Osteoblast (primary cell): ENCODE results near the gene CHRD. TPM values are rescaled to one million over a fixed set of nuclear protein-coding genes. Genes with fewer than 3 reads are reported as not detected.

Experiments used
- DNase-seq: peaks from one replicate; pipeline ENCODE4 v3.0.0; 2011; ENCODE audit warnings: low spot score, mixed read lengths; ENCODE audit not compliant: insufficient read length; ENCODE audit errors: missing footprints
- H2AFZ ChIP-seq: 2 replicates; pipeline ENCODE4 v1.6.0; 2011; ENCODE audit warnings: mild to moderate bottlenecking, low read length
- H3K27ac ChIP-seq: 2 replicates; pipeline ENCODE4 v1.5.1; 2011; ENCODE audit warnings: mild to moderate bottlenecking, low read depth, low read length, moderate library complexity
- H3K27me3 ChIP-seq: 2 replicates; pipeline ENCODE4 v1.6.0; 2012; ENCODE audit warnings: mild to moderate bottlenecking, control low read depth, inconsistent platforms, low read length, moderate library complexity; ENCODE audit not compliant: insufficient read depth
- H3K36me3 ChIP-seq: 2 replicates; pipeline ENCODE4 v1.5.1; 2011; ENCODE audit warnings: mild to moderate bottlenecking, low read length, control low read depth, moderate library complexity; ENCODE audit not compliant: insufficient read depth
- H3K4me1 ChIP-seq: 2 replicates; pipeline ENCODE4 v1.5.1; 2011; ENCODE audit warnings: mild to moderate bottlenecking, low read length, control low read depth, moderate library complexity; ENCODE audit not compliant: insufficient read depth
- H3K4me2 ChIP-seq: 2 replicates; pipeline ENCODE4 v1.6.0; 2011; ENCODE audit warnings: mild to moderate bottlenecking, low read length; ENCODE audit not compliant: insufficient read depth
- H3K4me3 ChIP-seq: fragments of 200-600 bp; sonication (generic); 3 replicates; pipeline ENCODE4 v1.5.1; 2012; ENCODE audit warnings: mild to moderate bottlenecking, low read length, inconsistent platforms; ENCODE audit not compliant: insufficient read depth
- H3K79me2 ChIP-seq: 2 replicates; pipeline ENCODE4 v1.6.0; 2012; ENCODE audit warnings: mild to moderate bottlenecking, low read length, control low read depth, inconsistent platforms; ENCODE audit not compliant: insufficient read depth
- H3K9me3 ChIP-seq: 2 replicates; pipeline ENCODE4 v1.5.1; 2011; ENCODE audit warnings: low read depth, low read length, control low read depth
- H4K20me1 ChIP-seq: 2 replicates; pipeline ENCODE4 v1.6.0; 2012; ENCODE audit warnings: mild to moderate bottlenecking, low read length, control low read depth; ENCODE audit not compliant: insufficient read depth
- total RNA-seq: library from RNA; depleted of rRNA; stranded (reverse); fragments of >200 nt; gene quantifications from 2 replicates; pipeline ENCODE4 v1.2.3, GENCODE V29; 2012
- TF ChIP-seq, protein P1 (sequence below): IDR thresholded peaks from 2 replicates; pipeline ENCODE4 v1.5.1; 2011; ENCODE audit warnings: mild to moderate bottlenecking, low read depth, low read length, moderate library complexity; ENCODE audit errors: extremely low read depth

The CHRD gene
- total RNA-seq, 1 donor, result 0.36 TPM

DNA sequence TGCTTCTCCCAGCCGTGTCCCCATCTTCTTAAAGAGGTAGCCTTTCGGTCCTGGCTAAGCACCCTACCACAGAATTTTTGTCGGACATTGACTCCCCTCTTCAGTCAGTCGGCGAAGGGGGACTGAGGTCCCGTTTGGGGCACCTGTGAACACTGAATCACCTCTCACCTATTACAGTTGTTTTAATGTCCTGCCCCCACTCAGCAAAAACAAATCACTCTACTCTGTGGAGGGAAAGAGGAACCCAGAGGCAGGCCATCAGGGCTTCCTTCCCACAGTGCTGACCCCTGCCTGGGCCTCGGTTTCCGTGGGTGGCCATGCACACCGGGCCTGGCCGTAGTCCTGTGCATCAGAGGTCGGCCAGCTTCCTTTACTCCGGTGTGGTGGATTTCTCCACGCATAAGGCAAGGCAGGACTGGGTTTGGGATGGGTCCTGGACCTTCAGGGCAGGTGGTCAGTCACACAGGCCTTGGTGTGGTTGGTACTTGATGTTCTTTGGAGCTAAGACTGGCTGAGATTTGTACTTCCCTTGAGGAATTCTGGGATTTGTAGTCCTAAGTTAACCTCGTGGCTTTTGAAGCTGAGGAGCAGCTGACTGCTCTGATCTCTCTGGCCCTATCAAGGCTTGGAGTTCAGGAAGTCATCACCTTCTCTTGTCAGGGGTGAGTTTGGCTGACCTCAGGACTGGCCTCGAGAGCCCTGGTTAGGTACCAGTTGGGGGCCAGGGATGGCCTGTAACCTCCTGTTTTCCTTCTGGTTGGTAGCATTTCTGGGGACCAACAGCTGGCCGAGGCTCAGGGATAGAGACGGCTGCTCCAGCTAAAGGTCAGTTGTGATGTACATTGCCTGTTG lies 43.1 kb upstream of the CHRD start:
- H3K27me3 ChIP-seq, result no peaks in the 10 kb centered on the region
- TF ChIP-seq, protein P1, sequence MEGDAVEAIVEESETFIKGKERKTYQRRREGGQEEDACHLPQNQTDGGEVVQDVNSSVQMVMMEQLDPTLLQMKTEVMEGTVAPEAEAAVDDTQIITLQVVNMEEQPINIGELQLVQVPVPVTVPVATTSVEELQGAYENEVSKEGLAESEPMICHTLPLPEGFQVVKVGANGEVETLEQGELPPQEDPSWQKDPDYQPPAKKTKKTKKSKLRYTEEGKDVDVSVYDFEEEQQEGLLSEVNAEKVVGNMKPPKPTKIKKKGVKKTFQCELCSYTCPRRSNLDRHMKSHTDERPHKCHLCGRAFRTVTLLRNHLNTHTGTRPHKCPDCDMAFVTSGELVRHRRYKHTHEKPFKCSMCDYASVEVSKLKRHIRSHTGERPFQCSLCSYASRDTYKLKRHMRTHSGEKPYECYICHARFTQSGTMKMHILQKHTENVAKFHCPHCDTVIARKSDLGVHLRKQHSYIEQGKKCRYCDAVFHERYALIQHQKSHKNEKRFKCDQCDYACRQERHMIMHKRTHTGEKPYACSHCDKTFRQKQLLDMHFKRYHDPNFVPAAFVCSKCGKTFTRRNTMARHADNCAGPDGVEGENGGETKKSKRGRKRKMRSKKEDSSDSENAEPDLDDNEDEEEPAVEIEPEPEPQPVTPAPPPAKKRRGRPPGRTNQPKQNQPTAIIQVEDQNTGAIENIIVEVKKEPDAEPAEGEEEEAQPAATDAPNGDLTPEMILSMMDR, result no peak
- peaks cover 33% of the 10 kb centered on the region for H4K20me1 ChIP-seq
- H3K36me3 ChIP-seq, result peaks cover 43% of the 10 kb centered on the region
- H3K4me1 ChIP-seq, result peaks cover 61% of the 10 kb centered on the region
- DNase-seq, result peak; percentile 95
- peak overlapping the region; percentile 94 for H3K4me2 ChIP-seq
- no peak overlapping the region for H2AFZ ChIP-seq
- H3K9me3 ChIP-seq, result no peaks in the 10 kb centered on the region
- peak overlapping the region; percentile 77 for H3K4me3 ChIP-seq
- H3K79me2 ChIP-seq, result peaks cover 64% of the 10 kb centered on the region
- peak overlapping the region; percentile 97 for H3K27ac ChIP-seq

DNA sequence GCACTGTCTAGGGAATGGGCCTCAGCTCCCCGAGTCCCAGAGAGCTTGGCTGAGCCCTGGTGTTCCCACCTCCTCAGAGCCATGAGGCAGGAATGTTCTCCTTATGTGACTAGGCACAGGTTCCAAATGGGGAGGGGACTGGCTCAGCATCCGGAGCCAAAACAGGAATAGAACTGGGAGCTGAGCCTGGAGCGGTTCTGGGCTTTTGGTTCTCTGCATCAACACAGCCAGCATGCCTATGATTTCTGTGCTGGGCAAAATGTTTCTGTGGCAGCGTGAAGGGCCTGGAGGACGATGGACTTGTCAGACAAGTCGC lies 42.5 kb upstream of the CHRD start, which contains the start of gene FAM131A:
Gene FAM131A, plus strand, starts transcription at position 202 of the 316 bp plus-strand sequence. Its CDS starts 31 bp downstream, at position 233.
- H3K4me2 ChIP-seq, result peak within 1 kb of the TSS; percentile 94
- TF ChIP-seq, protein P1, result no peak
- peak; percentile 88 for DNase-seq
- H3K27ac ChIP-seq, result peak within 1 kb of the TSS; percentile 97
- no peaks in the 10 kb centered on the region for H3K27me3 ChIP-seq
- peaks cover 55% of the 10 kb centered on the region for H3K4me1 ChIP-seq
- peak within 1 kb of the TSS; percentile 45 for H2AFZ ChIP-seq
- peaks cover 27% of the 10 kb centered on the region for H4K20me1 ChIP-seq
- no peaks in the 10 kb centered on the region for H3K9me3 ChIP-seq
- H3K4me3 ChIP-seq, result peak within 1 kb of the TSS; percentile 77
- peaks cover 59% of the 10 kb centered on the region for H3K79me2 ChIP-seq
- H3K36me3 ChIP-seq, result peaks cover 42% of the 10 kb centered on the region

DNA sequence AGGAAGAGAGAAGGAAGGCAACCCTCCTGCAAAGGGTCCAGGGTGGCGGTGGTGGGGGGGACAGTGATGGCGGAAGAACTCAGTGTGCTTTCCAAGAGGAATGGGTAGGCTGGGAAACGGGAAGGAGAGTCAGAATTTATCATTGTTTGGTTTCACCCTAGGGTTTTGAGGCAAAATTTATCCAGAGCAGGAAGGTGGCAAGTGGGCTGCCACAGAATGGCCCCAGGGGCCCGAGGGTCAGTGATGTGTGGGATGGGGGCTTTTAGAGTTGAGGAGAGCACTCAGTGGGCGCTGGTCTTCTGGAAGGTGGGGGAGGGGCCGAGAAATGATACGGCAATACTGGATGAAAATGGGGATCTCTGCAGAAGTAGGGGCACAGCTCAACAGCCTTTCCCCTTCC lies 41.9 kb upstream of the CHRD start:
- H3K27me3 ChIP-seq, result no peaks in the 10 kb centered on the region
- H3K4me1 ChIP-seq, result peaks cover 49% of the 10 kb centered on the region
- H3K27ac ChIP-seq, result peak overlapping the region; percentile 97
- peaks cover 53% of the 10 kb centered on the region for H3K79me2 ChIP-seq
- peaks cover 25% of the 10 kb centered on the region for H4K20me1 ChIP-seq
- H2AFZ ChIP-seq, result peak overlapping the region; percentile 45
- peaks cover 39% of the 10 kb centered on the region for H3K36me3 ChIP-seq
- H3K9me3 ChIP-seq, result no peaks in the 10 kb centered on the region
- TF ChIP-seq, protein P1, result no peak
- H3K4me3 ChIP-seq, result peak overlapping the region; percentile 59
- H3K4me2 ChIP-seq, result peak overlapping the region; percentile 94
- no peak for DNase-seq

DNA sequence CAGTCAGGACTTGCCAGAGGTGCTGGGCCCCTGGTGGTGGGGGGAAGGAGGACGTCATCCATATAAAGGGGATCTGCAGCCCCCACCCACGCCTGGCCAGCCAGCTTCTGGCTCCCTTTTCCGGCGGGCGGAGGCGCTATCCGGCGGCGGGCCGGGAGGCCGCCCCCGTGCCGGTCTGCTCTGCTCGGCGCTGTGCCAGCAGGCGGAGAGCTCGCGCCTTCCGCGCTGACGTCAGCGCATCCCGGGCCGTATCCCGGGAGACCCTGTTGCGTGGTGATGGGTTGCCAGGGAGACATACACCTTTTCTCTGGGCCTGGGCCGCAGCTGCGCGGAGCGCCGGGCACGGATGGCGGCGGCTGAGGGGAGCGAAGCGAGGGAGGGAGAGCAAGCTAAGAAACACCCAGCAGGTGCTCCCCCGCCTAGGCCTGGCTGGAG lies 41.3 kb upstream of the CHRD start:
- H3K4me3 ChIP-seq, result peak overlapping the region; percentile 59
- H3K27me3 ChIP-seq, result no peaks in the 10 kb centered on the region
- H3K9me3 ChIP-seq, result no peaks in the 10 kb centered on the region
- H3K4me2 ChIP-seq, result peak overlapping the region; percentile 94
- peak overlapping the region; percentile 97 for H3K27ac ChIP-seq
- peaks cover 45% of the 10 kb centered on the region for H3K4me1 ChIP-seq
- H4K20me1 ChIP-seq, result peaks cover 22% of the 10 kb centered on the region
- peaks cover 47% of the 10 kb centered on the region for H3K79me2 ChIP-seq
- peak overlapping the region; percentile 46 for H2AFZ ChIP-seq
- peak; percentile 96 for DNase-seq
- TF ChIP-seq, protein P1, result no peak
- H3K36me3 ChIP-seq, result peaks cover 37% of the 10 kb centered on the region
